GM13977 (cell line): ENCODE data around the gene BEAN1.

Experiments
- DNase-seq: peaks from one replicate; pipeline ENCODE4 v3.0.0; 2012; ENCODE audit warnings: low spot score
- in situ Hi-C: fragments of 300-500 bp; cut with MboI; formaldehyde crosslinking; loops from one replicate; pipeline ENCODE4 v1.12.0; 2022; ENCODE audit warnings: low sequenced_read_pairs, low pct_unique_long_range_greater_than_20kb, mixed read lengths, inconsistent platforms; ENCODE audit not compliant: unreplicated experiment
- TF ChIP-seq, protein P1 (sequence below): IDR thresholded peaks from 2 replicates; pipeline ENCODE4 v1.5.1; 2012; ENCODE audit warnings: mild to moderate bottlenecking, control low read depth; ENCODE audit not compliant: insufficient read depth; ENCODE audit errors: extremely low read depth, missing control alignments

BEAN1 gene

DNA sequence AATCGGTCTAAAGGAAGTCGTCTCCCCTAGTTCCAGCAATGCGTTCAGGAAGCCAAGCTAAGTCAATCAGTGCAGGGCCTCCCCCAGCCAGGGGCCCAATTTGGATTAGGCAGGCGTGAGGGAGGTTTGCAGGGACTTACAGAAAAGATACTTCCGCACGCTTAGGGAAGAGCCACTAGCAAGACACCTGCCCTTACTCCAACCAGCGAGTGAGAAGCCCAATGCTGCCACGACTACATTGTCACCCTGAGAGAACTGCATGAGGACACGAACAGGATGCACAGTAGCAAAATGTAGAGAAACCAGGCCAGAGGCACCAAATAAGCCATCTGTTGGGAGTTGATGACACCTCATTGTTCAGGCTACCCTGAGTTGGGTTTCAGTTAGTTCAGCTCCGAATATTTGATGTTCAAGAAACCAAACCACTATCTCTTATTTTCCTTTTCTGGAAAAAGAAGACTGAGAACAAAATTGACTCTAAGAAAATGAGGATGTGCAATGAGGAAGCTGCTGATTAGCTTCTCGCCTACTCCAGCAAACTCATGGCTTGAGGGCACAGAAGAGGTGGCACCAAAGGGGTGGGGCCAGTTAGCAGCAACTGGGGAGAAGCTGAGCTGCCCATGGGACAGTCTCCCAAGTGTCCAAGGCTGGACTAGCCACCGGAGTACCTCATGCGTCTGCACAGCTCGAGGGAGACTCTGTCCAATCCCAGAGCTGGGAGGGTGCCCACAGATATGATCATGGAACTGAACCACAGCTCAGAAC lies 93.5 kb downstream of the BEAN1 start:
- in situ Hi-C loops: no loop called here
- TF ChIP-seq, protein P1, sequence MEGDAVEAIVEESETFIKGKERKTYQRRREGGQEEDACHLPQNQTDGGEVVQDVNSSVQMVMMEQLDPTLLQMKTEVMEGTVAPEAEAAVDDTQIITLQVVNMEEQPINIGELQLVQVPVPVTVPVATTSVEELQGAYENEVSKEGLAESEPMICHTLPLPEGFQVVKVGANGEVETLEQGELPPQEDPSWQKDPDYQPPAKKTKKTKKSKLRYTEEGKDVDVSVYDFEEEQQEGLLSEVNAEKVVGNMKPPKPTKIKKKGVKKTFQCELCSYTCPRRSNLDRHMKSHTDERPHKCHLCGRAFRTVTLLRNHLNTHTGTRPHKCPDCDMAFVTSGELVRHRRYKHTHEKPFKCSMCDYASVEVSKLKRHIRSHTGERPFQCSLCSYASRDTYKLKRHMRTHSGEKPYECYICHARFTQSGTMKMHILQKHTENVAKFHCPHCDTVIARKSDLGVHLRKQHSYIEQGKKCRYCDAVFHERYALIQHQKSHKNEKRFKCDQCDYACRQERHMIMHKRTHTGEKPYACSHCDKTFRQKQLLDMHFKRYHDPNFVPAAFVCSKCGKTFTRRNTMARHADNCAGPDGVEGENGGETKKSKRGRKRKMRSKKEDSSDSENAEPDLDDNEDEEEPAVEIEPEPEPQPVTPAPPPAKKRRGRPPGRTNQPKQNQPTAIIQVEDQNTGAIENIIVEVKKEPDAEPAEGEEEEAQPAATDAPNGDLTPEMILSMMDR: no peak
- DNase-seq: no peak

DNA sequence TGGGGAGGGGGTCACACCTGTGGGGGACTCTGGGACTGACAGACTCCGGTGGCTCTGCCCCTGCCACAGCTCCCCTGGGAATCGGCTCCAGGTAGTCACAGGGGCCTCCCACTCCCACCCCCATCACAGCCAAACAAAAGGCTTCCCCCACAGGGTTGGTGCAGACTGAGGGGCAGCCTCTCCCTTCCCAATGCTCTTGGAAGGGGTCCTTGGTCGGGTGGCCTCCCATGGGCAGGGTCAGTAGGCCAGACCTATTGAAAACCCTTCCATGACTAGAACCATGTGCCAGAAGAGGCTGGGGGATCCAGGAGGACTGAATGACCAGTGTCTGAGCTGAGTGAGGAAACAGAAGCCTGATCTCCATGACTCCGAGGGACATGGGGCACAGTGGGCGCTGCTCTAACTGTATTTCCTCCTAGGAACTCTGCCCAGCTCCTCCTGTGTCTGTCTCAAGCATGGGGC lies 94.2 kb downstream of the BEAN1 start:
- in situ Hi-C loops: no loop called here
- TF ChIP-seq, protein P1: no peak
- no peak for DNase-seq

DNA sequence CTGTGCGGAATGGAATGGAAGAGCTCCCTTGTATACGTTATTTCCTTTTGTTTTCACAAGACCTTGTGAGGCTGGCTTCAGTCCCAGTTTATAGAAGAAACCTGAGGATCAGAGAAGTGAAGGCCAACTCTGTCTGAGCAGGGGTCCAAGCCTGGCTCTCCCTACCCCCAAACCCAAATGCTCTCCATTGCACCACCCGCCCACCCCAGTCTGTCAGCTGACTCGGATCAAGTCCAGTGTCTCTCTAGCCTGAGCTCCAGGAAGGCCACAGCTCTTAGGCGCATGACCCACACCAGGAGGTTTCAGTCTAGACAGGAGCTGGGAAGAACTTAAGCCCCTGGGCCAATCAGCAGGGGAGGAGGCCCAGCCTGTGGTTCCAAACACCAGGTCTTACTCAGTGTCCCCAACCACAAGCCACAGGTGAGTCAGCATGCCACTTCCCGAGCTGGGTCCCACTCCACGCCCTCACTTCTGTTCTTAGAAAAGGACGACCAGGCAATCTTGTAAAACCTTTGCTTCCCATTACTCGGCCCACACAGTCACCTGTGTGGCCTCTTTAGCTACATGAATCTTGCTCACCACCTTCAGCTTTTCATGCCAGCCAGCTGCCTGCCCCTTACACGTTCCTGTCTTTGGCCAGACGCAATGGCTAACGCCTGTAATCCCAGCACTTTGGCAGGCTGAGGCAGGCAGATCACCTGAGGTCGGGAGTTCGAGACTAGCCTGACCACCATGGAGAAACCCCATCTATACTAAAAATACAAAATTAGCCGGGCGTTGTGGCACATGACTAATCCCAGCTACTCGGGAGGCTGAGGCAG lies 95.1 kb downstream of the BEAN1 start:
- DNase-seq: peak; percentile 34
- TF ChIP-seq, protein P1: no peak
- in situ Hi-C loops: no loop called here

DNA sequence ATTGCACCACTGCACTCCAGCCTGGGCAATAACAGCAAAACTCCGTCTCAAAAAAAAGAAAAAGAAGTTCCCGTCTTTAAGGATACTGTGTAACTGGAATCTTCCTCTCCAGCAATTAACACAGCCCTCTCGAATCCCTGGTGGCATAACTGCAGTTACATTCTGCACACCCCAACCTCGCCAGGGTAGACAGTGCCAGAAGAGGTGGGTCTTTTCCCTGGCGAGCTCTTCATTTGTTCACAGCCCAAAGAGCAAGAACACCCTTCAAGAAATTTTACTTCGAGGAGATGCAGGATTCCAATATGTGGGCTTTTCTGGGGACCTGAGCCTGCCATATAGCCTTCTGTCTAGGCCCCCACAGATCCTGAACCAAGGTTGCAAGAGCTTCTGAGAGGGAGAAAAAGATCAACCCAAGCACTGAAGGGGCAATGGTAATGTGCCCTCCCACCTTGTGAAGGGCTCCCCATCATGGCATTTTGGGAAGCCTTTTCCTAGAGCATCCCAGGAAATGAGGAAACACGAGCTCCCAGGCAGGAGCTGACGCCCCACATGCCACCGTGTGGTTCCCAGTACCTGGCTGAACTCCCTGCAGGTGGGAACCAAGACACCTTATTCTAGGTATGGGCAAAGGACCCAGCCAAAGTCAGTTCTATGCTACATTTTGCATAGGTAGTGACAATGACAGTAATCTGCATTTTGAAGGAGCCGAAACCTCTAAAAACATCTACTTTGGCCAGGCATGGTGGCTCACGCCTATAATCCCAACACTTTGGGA lies 95.9 kb downstream of the BEAN1 start:
- TF ChIP-seq, protein P1: no peak
- in situ Hi-C loops: no loop called here
- DNase-seq: no peak

DNA sequence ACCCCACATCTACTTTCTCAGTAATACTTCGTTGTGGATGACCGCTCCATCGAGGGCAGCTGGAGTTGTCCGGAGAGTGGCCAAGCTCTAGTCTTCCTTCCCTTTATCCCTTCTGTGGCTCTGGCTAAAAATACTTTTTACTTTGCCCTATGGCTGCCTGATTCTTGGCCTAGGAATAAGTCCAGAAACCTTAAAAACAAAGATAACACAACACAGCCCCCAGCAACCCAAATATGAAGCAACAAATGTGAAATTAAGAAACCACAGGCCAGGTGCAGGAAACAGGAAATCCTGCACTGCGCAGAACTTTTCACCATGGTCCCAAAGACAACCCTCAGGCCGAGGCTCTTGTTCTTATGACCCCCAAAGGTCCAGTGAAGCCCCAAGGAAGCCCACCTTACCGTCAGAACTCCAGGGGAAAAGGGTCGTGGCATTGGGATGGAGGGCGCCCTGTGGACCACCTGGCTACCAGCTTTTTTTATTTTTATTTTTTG lies 96.8 kb downstream of the BEAN1 start:
- no peak for DNase-seq
- TF ChIP-seq, protein P1: no peak
- in situ Hi-C loops: no loop called here

DNA sequence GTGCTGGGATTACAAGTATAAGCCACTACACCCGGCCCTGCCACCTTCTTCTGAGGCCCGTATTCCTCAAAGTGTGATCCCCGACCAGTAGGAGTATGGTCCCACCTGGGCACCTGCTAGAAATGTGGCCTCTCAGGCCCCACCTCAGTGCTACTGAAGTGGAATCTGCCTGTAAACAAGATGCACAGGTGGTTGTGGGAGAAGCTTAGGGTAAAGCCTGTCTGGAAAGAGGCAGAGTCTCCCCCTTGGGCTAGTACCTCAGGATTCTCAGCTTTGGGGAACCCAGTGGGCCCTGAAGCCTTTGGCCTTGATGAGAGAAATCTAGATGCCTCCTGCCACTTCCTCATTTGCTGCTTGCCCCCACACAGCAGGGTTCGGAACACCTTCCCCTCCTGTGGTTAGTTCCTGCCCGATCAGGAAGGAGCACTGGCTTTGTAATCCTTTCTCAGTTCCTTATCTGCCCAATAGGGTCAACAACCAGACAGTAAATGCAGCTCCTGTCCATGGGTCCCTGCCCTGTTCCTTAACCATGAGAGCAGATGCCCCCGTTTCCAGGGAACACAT lies 97.6 kb downstream of the BEAN1 start:
- DNase-seq: peak; percentile 49
- in situ Hi-C loops: no loop called here
- TF ChIP-seq, protein P1: no peak
